ENCODE data around the gene MAP3K9.
"Not testable (repeated sequence)": the region's sequence is repeated elsewhere in the genome, so short reads cannot be mapped to it uniquely, and the experiment has no call there.

Gene MAP3K9

DNA sequence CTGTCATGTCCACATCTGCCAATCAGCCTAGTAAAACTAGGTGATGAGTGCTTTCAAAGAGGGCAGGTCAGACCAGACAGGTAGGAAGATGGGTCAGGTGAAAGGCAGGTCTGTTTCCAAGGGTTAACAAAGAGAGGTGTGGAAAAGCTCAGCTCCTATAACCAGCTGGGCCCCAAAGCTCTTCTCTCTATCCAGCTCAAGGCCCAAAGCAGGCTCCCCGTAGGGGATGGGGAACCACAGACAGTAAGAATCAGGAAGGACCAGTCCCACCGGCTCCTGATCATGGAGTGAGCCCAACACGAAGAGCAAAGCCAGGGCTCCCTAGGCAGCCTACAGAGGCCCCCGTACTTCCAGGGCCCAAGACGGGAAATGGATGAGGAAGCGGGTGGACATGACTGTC lies 84.4 kb downstream of the MAP3K9 start:
- DNase-seq (ENCODE audit: low read depth) = no peak

DNA sequence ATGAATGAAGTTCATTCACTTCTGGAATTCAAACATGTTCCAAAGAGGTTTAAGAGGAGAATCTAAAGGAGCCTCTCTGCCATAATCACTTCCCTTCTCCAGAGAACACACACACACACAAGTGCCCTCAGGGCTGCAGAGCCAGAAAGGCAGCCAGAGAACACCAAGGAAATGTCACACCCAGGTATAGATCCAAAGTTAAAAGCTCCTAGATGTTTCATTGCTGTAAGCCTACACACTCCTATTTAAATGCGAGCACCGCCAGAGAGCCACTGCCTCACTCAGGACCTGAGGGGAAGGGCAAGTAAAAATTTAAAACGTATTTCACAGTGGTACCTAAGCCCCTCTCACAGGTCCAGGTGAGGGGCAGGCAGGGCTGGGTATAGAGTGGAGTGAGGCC lies 85.2 kb downstream of the MAP3K9 start:
- no peak for DNase-seq (ENCODE audit: low read depth)

DNA sequence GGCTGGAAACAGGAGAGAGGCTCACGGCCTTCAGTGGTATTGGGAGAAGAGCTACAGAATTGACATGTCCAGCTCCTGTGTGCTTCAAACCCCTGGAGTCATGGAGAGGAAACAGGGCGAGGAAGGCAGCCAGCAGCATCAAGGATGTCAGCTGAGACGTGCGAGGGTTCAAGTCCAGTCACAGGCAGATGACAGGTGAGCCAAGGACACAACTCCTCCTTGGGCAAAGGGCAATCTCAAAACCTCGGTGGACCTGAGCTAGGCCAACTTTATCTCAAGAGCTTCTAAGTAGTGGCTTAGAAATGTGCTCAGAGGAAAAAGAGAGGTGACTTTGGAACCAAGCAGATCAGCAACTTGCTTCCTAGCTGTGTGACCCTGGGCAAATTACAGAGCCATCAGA lies 86.0 kb downstream of the MAP3K9 start:
- no peak for DNase-seq (ENCODE audit: low read depth)

DNA sequence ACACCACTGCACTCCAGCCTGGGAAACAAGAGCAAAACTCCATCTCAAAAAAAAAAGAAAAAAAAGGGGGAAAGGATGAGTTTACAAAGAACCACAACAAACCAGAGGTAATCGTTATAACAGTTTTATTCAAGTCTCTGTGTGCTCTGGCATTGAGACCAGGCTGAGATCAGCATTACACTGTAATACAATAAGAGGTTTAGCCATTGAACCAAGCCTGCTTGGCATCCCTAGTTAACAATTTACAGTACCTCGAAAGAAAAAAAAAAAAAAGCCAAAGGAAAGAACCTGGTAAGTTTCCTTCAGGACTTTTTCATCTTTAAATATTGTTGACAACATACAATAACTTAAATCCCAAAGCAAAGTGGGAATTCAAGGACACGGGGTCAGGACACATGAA lies 86.9 kb downstream of the MAP3K9 start:
- DNase-seq (ENCODE audit: low read depth) = no peak

DNA sequence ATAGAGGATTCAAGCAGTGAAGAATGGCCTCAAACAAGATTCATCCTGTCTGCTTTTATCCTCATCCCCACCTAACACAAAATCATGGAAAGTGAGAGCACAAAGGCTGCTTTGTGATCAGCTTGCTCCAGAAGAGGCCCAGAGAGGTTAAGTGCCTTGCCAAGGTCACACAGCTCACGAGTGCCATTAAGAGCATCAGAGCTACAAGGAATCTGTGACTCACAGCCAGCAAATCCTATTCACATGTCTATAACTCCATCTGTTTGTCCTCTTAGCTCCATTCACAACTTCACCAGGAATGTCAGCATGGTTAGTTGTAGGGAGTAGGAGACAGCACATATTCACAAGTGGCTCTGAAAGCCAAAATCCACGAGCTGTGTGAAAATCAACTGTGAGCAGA lies 87.8 kb downstream of the MAP3K9 start:
- no peak for DNase-seq (ENCODE audit: low read depth)

DNA sequence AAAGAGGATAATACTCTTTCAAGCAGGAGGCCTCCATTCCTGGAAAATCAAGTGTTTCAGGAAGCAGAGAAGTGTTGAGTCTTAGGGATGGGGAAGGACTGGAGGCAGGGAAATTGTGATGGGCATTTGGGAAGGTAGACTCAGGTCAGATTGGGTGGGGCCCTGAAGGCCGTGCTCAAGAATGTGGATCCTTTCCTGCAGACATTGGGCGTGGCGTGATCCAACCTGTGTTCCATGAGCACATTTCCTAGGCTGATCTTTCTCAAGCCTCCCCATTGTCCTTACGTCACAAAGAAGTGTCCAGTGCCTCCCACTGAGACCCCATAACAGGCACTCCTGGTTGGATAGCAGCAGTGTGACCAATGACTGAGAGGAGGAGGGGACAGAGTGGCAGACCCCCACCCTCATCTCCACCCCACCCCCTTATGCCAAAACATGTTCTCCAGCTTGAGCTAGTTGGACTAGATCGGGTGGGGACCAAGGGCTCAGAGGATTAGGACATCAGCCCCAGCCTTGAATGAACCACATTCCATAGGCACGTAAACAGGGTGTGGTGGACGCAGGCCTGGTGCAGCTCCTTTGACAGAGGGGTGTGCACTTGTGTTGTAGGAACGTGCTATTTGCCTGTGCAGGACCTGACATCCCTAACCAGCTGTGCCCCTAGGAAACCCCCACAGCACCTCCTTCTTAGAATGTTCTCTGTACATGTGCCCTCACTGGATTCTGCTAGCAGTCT lies 90.8 kb downstream of the MAP3K9 start:
- DNase-seq (ENCODE audit: low read depth) = no peak

DNA sequence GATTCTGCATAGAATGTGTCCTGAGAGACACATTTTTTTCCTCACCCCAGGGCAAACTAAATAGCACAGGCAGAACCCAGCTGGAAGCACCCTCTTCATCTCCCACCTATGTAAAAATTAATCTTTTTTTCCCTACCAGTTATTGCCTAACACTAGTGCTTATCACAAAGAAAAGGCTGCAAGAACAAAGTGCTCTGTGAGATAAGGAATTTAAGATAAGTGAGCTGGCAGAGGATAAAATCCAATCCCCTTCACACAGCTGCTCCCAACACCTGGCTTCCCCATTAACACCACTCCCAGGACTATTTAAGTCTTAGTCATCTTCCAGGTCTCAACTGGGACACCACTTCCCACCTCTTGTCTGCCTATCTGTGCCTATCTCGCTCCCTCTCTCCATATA lies 92.4 kb downstream of the MAP3K9 start:
- DNase-seq (ENCODE audit: low read depth) = no peak

DNA sequence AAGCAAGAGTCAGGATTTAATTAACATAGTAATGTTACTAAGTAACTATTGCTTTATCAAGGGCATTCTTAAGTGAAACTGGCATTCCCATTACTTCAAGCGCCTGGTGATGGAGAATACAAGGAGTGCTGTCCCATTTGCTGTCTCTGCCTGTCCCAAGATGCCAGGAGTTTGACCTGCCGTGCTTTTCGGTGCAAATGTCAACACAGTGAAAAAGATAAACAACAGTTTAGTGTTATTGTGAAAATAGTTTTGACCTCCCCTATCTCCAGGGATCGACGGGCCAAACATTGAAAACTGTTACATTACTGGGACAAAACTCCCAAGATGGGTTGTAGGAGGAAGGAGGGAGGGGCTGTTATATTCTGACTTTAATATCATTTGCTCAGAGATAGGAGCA lies 92.8 kb downstream of the MAP3K9 start:
- DNase-seq (ENCODE audit: low read depth) = no peak

DNA sequence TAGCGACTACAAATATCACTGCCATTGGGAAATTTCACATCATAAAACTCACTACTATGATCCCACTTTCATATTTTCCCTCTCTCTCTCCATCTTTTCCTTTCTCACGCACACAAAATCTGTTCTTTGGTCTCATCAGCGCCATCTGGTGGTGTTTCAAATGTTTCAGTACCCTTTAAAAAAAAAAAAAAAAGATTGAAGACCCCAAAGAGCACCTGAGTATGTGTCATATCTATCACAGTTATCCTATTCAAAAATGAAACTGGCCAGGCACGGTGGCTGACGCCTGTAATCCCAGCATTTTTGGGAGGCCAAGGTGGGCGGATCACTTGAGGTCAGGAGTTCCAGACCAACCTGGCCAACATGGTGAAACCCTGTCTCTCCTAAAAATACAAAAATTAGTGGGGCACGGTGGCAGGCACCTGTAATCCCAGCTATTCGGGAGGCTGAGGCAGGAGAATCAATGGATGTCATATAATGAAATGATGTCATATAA lies 95.2 kb downstream of the MAP3K9 start:
- peak; percentile 35 for DNase-seq (ENCODE audit: low read depth)

DNA sequence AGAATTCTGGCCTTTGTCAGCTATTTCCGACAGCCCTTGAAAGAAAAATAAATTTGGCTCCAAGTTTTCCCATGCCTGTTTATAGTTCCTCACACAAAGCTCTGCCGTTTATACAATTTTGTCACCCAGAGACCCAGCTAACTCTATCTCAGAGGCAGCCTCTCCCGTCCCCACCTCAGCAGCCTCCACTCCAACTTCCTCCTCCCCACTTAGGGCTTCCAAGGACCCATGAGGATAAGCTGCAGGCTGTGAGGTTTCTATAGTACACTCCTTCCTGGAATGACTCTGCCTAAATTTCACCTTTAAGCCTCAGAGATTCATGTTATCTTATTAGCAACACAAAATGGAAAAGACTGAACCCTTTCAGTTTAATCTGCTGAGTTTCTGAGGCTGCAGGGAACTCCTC lies 95.8 kb downstream of the MAP3K9 start:
- no peak for DNase-seq (ENCODE audit: low read depth)

DNA sequence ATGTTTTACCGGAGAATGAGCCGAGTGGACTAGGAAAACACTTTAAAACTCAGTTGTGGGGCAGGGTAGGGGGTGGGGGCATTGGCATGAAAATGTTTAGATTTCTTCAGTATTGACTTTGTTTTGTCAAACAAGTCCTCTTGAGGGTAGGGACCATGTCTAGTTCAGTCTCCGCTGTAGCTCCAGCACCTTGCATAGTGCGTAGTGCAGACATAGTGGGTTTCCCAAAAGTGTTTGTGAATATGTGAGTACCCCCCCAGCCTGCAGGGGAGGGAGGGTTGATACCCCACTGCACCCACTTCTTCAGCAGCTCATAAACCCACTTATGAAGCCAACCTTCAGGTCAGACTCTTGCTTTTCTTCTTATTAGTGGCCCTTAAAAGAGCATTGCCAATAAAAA lies 96.2 kb downstream of the MAP3K9 start:
- DNase-seq (ENCODE audit: low read depth) = no peak

DNA sequence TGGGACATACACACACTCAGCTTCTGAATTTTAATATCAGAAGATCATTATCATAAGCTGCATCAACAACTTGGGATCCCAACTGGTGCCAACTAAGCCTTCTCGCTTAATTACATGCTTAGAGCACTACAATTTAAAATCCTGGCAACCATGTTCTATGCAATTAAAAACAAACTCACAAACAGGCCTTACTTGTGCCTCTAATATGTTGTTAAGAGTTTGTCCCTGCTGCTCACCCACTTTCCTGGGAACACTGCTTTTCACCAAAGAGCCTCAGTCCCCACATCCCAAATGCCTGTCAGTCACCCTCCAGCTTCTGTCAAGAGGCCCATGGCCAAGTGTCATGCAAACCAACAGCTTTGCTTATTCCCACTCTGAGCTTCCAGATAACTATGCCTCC lies 97.9 kb downstream of the MAP3K9 start:
- no peak for DNase-seq (ENCODE audit: low read depth)

DNA sequence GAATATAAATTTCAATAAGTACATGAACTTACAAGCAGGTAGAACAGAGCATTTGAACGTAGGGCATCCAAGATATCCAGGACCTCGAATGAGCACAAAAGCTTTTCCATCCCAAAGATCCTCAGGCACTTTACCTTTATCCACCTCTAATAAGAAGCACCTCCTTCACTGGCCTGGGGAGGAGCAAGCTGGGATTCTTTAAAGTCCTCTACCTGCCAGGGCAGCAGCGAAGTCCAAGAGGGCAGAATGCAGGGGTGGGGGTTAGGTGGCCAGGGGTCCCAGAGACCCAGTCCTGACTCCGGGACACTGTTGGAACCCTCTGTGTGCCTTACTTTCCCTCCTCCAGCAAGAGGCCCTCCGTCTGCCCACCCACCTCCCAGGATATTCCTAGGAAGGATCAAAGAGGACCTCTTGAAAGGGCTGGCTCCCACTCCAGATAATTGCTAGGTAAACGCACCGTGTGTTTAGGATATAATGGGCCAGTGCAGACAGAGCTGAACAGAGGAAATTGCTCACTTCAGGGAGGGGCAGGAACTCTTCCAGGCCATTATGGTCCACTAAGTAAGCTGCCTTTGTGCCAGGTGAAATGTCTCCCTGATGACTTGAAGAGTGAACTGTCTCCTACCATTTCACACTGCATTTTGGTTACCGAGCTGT lies 99.5 kb downstream of the MAP3K9 start:
- no peak for DNase-seq (ENCODE audit: low read depth)

DNA sequence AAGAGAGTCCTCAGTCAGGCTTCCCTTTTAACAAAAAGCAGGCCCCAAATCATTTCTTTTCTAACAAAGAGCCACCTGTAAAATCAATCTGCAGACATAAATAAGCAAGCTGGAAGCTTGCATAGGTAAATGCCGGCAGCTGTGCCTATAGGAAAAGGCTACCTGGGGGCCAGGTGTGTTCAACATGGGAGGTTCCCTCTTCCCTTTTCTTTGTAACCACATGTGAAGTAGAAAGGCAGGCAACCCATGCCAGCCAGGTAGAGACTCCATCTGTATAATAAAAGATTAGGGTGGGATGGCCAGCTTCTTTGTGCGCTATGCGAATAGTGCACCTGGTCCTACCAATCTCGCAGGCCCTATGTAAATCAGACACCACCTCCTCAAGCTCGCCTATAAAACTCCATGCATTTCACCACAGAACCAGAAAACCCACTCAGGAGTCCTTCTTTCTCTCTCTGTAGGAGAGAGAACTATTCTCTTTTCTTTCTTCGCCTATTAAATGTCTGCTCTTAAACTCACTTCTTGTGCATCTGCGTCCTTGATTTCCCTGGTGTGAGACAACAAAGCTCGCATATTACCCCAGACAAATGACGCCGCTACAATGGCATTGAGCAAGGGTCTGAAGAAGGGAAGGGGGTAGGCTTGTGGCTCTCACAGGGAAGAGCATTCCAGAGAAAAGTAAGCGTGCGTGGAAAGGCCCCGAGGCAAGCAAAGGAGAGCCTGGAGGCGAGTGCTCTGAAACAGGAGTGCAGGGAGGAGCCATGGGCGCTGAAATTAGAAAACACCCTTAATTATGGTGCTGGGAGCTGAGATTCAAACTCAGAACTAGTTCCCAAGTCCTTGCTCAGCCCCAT lies 100.4 kb downstream of the MAP3K9 start:
- DNase-seq (ENCODE audit: low read depth) = no peak

DNA sequence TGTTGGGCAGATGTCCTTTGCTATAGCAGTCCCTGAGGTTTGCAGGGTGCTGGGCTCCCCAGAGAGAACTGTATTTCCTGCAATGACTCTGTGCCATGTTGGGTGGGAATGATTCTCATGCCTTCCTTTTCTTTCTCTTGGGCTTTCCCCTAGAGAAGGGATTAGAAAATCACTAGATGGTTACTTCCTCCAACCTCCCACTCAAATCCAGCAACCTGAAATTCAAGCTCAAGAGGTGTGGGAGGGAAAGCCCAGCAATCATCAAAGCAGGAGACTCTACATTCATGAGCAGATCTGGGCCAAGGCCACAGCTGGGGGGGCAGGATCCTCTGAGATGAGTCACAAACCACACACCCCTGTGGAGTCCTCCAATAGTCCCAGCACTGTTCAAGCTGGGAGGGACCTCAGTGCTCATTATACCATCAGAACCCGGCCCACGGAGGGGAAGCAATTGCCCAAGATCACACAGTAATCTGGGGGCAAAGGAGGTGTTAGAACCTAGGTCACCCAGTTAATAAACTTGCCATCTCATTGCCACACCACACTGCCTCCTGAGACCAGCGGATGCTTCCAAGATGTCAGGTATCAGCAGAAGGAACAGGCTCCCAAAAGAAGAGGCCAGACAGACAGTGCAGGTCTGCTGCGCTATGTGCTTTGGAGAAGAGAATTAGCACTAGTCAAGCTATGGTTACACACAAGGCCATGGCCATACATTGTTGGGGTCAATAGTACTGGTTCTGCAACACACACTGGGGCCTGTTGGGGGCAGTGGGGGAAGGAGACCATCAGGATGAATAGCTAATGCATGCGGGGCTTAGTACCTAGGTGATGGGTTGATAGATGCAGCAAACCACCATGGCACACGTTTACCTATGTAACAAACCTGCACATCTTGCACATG lies 101.9 kb downstream of the MAP3K9 start:
- no peak for DNase-seq (ENCODE audit: low read depth)

DNA sequence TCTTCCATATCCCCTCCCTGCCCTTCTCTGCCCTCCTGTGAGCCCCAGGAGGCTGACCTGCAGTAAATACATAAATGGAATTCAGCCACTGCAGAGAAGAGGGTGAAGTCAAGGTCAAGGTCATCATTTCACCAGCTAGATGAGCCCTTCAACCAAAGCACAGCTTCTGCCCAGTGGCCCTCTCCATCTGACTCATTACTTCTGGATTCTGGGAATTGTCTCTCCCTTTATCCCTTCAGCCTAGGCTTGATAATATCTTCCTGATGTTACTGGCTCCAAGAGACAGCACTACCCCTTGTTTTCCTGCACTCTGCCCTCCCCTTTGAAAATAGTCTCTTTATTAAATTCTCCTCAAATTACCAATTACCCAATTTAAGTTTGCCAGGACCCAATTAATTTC lies 103.1 kb downstream of the MAP3K9 start:
- no peak for DNase-seq (ENCODE audit: low read depth)

DNA sequence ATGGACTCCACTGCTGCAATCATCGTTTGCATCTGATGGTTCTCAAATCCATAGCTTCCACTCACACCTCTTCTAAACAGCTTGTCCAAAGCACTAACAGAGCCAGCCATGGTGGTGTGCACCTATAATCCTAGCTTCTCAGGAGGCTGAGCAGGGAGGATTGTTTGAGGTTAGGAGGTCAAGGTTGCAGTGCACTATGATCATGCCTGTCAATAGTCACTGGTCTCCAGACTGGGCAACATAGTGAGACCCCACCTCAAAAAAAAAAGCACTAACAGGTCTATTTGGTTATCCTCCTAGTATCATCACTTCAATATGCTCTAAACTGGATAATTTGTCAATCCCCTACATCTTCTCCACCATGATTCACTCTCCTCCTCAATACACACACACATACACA lies 104.4 kb downstream of the MAP3K9 start:
- DNase-seq (ENCODE audit: low read depth) = no peak

DNA sequence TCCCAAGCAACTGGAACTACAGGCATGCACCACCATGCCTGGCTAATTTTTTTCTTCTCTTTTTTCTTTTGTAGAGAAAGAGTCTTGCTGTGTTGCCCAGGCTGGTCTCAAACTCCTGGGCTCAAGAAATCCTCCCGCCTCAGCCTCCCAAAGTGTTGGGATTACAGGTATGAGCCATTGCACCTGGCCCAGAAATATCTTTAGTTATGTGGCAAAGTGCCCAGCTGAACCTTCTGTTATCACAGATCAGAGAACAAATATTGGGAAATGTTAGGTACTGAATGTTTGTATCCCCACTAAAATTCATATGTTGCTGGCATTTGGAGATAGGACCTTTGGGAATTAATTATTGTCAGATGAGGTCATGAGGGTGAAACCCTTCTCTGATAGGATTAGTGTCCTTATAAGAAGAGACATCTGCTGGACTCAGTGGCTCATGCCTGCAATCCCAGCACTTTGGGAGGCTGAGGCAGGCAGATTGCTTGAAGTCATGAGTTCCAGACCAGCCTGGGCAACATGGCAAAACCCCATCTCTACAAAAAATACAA lies 105.6 kb downstream of the MAP3K9 start:
- not testable (repeated sequence) for DNase-seq (ENCODE audit: low read depth)

DNA sequence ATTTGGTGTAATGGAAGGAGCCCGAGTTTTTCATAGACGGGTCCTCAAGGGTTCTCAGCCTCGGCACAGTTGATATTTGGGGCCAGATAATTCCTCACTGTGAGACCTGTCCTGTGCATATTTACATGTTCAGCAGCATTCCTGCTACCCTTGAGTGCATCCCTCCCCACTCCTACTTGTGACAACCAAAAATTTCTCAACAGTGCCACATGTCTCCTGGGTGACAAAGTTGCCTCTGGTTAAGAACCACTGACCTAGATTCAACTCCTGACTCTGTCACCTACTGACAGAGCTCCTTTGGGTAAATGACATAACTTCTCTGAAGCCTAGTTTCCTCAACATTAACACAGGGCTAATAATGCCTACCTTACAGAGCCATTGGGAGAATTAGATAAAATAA lies 107.2 kb downstream of the MAP3K9 start:
- DNase-seq (ENCODE audit: low read depth) = no peak

DNA sequence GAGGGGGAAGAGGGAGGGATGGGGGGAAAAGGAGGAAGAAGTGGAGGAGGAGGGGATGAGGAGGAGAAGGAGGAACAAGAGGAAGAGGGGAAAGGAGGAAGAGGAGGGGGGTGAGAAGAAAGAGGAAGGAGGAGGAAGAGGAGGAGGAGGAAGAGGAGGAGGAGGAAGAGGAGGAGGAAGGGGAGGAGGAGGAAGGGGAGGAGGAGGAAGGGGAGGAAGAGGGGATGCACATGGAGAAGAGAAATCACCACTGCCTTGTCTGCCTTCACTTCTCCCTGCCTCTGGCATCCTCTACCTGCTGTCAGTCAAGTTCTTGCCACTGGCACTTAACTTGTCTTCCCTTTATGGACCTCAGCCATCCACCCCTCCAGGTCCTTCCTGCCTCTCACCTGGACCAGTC lies 107.7 kb downstream of the MAP3K9 start:
- no peak for DNase-seq (ENCODE audit: low read depth)

DNA sequence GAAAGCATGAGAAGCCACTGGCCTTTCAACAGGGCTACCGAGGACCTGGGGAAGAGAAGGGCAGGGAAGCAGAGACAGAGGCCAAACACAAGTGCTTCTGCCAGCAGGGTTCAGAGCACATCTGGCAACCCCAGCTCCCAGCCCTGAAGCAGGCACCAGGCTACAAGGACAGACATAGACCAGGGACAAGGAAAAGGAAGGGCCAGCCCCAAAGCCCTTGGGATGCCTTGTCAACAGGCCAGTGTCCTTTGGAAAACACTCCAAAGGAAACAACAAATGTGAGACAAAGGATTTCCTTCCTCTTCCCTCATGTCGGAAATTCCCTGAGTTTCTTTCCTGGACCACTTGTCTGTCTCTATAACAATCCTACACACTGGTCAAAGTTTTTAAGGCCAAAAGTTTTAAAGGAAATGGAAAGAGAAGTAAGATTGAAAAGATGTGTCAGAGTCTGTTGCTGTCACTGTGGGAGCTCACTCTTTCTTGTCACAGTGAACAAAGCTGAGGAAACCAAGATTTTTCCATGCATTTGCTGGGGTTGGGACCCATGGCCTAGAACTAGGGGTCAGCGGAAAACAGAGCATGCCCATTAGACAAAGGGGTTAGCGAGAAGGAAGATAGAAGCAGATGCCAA lies 108.2 kb downstream of the MAP3K9 start:
- DNase-seq (ENCODE audit: low read depth) = no peak
